Epidermal melanocyte (primary cell): ENCODE results near the gene SDC3.
"Not testable (repeated sequence)": the region's sequence is repeated elsewhere in the genome, so short reads cannot be mapped to it uniquely, and the experiment has no call there.

Experiments used
- DNase-seq: peaks from one replicate; pipeline ENCODE4 v3.0.0; 2011; ENCODE audit warnings: low spot score; ENCODE audit not compliant: insufficient read length

SDC3 gene

DNA sequence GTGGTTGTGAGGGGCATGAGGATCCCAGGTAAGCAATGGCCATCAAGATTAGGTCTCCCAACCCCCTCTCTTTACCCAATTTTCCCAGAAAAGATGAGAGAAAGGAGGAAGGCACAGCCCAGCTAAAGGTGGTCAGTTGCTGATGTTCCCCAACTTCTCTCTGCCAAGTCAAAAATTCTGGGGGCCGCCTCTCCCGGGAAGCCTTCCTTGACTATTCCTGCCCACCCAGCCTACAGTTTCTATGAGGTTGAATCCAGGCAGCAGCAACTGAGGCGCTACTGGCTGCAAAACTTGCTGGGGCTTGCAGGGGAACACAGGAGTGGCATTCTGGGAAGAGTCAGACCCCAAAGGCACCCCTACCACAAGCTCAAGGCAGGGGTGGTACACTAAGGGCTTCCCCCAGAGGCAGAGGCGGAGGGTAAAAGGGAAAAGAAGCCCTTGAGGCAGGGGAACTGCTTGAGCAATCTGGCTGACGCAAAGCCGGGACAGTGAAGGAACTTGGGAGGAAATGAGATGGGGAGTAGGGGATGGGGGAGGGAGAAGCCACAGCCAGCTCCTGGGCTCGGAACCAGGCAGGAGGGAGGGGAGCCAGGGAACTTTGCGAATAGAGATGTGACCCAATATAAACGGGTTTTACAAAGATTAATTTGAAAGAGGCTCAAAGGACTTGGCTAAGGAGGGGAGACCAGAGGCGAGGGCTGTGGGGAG is 31.2 kb downstream of the SDC3 start:
- no peak for DNase-seq

DNA sequence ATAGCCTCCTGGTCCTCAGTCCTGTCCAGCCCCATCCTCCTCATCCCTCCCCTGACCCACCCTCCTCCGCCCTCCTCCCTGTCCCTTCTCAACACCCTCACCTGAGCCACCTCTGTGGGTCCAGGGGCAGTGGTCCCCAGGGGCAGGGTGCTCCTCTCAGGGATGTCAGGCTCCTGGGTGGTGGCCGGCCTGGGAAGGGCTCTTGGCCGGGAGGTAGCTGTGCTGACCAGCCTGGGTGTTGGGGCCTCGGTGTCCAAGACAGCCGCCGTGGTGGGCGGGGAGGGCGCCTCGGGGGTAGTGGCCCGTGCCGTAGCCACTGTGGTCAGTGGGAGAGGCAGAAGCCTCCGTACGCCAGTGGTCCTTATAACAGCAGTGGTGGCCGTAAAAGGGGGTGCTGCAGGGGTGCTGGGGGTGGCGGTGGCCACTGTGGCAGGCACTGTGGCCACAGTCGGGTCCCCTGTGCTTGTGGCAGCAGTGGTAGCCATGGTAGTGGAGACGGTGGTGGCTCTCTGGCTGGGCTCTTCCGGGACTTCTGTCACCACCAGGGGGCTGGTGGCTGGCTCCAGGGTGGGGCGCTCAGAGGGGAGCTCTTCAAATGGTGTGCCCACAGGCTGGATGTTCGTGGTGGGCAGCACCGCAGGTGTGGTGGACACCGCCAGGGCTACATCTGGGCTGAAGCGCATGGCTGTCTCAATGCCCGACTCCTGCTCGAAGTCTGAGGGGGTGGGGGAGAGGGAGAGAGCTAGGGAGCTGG is 31.9 kb downstream of the SDC3 start:
- DNase-seq = no peak

DNA sequence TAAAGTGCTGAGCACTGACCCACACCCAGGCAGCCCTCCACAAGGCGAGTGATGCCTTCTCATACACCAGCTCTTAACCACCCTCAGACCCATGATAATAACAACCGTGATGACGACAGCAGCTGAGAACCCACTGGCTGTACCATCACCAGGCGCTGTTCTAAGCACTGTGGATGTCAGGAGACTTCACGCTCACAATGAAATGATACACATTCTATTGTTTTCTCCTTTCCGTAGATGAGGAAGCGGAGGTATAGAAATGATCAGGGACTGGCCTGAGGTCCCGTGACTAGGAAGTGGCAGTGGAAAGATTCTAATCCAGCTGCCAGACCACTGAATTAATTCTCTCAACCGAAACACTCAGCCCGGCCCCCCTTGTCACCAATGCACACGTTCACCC is 32.6 kb downstream of the SDC3 start:
- DNase-seq = no peak

DNA sequence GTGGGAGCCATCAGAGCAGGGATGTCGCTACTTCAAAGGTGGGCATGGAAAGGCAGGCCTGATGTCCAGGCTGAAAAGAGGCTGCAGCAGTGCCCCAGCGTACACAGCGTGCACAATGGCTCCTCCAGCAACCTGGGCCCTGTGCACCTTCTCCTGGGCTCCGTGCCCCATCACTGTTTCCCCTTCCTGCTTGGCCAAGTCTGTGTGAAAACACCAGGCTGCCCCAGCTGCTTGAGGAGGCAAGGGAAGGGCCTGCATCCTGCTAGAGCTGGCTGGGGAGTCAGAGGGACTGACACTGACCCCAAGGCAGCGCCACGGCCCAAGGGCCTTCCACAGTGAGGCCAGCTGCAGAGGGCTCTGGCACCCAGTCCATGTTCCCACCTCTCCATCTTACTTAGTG is 33.4 kb downstream of the SDC3 start:
- DNase-seq = no peak

DNA sequence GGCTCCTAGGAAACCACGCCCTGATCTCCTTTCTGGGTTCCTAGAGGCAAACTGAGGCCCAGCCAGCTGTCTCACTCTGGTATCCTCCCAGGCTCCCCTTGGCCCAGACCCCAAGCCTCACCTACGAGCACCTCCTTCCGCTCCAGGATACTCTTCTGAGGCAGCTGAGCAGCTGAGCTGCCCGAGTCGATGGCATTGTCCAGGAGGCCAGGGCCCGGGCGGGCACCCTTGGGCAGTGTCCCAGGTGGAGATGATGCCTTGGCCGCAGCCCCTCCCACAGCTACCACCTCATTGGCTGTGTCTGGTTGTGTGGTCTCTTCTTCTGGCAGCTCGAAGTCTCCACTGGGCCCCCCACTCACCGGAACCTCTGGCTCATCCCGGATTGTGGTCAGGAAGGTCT is 34.4 kb downstream of the SDC3 start:
- DNase-seq = no peak

DNA sequence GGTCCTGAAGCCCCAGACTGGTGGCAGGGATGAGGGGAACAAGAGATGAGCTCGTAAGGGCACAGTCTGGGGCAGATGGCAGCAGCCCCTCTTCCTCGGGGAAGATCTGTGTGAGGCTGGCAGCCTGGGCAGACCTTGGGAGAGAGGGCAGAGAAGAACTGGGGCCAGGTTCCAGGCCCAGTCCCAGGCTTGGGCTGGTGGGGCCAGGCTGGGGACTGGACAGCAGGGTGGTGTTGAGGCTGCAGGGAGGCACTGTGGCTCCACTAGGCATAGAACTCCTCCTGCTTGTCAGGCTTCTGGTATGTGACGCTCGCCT is 35.7 kb downstream of the SDC3 start:
- no peak for DNase-seq

DNA sequence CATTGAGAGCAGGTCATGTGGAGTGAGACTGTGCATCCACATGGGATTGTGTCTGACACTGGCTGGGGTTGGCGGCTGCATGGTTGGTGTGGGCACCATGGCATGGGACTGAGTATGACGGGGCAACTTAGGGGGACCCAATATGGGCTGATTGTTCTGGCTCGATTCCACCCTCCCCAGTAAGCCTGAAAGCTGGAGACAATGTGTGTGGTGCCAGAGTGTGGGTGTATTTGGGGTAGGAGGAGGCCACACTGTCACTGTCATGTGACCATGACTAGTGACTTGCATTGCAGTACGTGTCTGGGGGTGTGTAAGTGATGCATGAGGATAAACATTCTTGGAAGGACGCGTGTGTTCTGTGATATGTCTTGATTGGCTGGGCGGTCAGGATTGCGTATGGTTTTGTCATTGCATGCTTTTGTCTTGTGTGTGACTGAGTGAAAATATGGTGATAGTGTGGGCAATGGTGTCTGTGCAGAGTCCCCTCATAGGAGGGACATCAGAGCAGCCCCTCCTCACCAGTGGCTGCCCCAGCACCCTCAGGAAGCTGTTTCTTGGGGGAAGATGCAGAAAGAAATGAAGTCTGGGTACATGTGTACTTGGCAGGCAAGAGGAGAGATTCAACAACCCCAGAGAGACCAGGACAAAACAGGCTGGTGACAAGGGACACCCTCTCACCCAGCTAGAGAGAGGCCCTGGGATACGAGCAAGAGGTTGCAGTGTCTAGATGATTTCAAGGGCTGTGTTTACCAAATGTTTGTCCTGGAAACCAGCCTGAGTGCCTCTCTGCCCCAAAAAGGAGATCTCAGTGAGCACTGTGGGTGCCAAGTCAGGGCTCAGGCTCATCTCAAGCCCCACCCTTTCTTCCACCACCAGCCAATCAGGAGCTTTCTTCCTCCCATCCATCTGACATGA is 36.3 kb downstream of the SDC3 start:
- DNase-seq = no peak

DNA sequence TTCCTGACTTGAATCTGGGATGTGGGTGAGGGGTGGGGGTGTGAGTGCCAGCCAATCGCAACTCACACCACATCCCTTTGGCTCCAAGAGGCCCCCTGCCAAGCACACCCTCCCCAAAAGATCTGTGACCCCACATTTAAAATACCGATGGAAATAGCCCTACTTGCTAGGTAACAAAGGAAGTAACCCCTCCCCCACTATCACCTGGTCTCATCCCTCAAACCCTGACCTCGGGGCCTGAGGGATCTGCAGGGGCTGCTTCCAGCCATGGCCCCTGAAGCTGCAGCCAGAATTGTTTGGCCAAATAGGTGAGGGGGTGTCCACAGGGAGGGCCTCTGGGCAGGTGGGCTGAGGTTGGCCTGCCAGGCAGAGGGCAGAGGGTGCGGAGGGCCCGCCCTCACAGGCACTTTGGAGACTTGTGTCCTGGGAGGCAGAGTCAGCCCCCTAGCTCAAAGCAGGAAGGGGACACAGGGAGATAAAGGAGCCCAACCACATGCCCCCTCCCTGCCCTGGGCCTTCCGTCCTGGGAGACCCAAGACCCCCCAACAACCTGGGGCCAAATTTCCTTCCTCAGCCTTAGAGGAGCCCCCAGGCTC is 37.2 kb downstream of the SDC3 start:
- DNase-seq = no peak

DNA sequence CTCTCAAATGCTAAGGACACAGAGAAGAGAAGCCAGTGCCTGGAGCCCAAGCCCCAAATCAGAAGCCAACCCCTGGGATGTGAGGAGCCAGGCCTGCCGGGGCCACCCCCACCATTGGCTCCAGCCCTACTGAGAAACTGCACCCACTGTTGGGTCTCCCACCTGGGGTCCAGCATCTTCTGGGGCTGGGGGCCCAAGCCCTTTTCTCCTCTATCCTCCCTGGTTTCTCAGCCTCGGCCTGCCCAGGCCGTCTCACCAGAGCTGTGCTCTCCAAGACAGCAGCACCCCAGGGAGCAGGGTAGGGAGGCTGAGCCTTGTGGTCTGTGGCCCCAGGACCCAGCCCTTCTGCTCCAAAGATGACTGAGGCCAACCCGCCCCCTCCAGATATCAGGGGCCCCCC is 37.9 kb downstream of the SDC3 start:
- DNase-seq = no peak

DNA sequence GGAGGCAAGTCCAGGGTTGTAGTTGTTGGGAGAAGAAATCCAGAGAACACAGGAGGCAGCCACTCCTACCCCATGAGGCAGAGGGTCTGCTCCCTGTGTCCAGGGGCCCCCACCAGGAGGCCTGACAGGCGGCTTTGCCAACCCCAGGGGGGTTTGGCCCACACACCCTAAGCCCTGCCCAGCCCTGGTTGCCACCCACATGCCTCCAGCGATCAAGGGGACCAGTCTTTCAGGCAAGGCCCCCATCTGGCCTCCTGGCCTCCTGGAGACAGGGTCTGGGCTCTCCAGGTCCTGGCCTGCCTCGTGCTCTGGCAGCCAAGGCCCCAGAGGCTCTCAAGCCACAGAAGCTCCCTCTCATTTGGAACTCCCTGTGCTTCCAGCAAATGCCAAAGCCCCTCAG is 38.5 kb downstream of the SDC3 start:
- DNase-seq = no peak

DNA sequence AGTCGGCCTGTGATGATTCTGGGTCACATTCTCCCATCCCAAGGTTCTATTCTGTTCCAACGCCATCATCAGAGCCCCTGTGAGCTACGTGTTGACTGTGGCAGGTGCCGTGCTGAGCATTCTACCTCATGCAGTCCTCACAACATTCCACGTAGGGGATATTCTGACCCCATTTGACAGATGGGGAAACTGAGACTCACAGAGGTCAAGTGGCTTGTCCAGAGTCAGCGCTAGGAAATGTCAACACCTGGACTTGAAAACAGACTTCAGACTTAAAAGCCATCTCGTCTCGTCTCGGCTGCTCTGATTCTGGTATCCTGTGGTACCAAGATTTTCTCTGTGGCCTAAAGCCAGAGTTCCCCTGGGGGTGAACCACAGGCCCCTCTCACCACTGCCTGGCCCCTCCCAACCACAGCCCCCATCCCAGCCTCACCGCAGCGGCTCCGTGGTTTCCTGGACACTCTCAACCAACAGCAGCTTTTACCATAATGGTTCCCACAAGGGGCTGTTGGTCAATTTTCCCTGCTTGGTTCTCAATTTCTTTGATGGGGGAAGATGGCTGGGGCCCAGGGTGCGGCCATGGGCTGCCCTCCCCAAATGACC is 39.6 kb downstream of the SDC3 start:
- DNase-seq = no peak

DNA sequence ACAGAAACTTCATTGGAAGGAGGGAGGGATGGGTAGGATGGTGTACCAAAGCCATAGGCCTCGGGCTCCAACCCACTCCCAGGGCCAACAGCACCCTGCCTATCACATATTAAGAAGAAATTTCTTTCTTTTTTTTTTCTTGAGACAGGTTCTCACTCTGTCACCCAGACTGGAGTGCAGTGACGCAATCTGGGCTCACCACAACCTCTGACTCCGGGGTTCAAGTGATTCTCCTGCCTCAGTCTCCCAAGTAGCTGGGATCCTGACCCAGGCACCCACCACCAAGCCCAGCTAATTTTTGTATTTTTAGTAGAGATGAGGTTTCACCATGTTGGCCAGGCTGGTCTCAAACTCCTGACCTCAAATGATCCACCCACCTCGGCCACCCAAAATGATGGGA is 40.5 kb downstream of the SDC3 start:
- DNase-seq = not testable (repeated sequence)

DNA sequence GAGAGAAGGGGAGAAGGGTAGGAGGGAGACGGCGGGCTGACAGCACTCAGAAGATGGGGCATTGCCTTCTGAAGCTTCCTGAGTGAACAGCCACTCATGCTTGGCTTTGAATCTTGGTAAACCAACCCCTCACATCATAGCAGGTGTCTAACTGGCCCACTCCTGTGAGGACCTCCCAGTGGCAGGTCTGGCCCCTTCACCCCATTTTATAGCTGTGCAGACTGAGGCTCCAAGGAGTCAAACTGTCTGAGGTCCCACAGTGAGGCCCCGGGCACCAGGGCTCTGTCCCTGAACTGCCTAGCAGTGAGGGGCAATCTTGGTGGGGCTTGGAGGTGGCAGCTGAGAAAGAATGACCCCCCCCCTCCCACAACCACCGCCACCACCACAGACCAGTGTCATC is 41.0 kb downstream of the SDC3 start:
- no peak for DNase-seq

DNA sequence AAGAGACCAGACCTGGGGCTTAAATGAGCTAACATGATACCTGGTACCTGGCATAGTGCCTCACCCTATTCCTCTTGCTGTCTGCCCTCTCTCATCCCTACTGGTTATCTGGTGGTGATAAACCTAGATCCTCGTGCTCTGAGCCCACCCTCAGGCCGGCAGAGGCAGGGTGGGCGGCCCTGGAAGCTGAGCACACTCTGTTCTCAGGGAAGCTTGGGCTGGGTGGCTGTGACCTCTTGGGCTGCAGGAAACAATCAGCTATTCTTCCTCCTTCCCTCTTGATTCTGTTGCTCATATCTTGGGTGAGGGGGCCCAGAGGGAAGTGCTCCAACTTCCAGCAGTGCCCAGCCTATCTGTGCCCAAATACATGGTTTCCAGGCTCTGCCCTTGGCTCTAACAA is 42.0 kb downstream of the SDC3 start:
- no peak for DNase-seq

DNA sequence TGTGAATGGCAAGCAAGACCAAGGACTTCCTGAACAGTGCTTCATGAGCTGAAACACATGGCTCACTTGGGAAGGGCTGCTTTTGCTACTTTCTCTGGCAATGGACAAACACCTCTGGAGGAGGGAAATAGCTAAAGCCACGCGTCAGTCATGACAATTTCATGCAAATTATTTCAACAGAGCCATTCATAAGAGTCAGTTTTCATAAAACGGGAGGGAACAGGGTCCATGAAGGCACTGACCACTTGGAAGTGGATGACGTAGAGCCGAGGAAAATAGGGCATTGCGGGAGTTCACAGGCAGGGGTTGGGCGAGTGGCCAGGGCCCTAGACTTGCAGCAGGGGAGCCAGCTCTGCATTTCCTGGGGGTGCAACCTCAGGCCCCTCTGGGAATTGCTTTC is 43.9 kb downstream of the SDC3 start:
- DNase-seq = no peak

DNA sequence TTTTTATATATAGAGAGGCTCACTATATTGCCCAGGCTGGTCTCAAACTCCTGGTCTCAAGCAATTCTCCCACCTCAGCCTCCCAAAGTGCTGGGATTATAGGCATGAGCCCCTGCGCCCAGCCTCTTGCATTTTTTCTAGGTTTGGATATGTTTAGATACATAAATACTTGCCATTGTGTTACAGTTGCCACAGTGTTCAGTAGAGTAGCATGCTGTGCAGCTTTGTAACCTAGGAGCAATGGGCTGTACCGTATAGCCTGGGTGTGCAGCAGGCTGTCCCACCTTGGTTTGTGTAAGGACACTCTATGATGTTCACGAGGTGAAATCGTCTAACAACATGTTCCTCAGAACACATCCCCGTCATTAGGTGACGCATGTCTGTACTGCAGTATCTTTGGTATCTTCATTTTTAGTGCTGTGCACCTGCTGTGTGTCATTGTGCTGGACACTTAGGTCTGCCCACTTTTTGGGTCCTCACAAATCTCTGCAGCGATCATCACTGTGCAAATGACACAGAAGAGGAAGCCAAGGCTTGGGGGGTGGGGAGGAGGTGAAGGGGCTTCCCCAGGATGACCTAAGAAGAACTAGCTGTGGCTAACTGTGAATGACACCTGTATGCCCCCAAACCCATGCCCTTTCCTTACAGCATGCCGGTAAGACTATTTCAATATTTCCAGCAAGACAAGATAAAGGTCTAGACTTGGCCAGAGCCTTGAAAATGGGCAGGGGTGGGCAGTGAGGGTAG is 44.5 kb downstream of the SDC3 start:
- DNase-seq = no peak

DNA sequence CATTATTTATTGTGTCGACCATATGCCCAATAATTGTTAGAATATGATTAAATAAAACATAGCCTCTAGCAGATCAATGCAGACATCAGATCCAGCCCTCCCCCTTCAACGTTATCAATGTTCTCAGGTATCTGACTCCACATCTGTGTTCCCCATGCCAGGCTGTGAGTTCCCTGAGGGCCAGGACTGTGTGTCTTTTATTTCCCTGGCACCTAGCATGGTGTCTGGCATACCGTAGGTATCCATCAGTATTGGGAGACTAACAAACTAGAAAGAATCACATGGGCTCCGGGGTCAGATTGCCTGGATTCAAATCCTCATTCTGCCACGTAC is 48.3 kb downstream of the SDC3 start:
- no peak for DNase-seq

DNA sequence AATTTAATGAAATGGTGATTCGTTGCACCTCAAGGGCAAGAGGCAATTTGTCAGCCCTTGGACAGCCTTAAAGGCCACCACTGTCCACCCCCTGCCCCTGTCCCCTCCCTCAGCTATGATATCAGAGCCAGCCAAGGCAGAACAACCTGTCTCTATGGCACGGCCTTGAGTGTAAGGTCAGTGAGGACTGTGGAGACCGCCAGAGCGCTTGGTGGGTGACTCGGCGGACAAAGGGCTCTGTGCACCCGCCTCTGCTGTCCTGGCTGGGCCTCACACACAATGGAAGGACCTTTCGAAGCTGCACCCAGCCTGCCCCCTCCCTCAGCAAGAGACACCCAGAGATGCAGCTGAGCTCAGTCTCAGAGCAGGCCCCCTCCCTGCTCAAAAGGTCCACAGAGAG is 50.6 kb downstream of the SDC3 start:
- DNase-seq = no peak

DNA sequence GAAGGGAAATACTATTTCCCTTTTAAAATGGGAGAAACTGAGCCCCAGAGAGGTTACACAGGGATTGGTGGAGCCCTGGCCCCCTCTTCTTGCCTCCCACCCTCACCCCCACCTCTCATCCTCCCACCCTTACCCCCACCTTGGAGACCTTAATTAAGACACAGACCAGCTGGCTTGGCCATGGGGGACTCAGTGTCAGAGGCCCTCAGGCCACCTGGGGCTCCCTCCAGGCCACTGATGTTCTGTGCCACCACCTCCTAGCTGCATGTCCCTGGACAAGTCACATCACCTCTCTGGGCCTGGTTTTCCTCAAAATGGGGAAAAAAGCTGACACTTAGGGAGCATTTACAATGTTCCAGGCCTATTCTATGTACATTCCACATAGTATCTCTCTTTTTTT is 51.5 kb downstream of the SDC3 start:
- DNase-seq = no peak

DNA sequence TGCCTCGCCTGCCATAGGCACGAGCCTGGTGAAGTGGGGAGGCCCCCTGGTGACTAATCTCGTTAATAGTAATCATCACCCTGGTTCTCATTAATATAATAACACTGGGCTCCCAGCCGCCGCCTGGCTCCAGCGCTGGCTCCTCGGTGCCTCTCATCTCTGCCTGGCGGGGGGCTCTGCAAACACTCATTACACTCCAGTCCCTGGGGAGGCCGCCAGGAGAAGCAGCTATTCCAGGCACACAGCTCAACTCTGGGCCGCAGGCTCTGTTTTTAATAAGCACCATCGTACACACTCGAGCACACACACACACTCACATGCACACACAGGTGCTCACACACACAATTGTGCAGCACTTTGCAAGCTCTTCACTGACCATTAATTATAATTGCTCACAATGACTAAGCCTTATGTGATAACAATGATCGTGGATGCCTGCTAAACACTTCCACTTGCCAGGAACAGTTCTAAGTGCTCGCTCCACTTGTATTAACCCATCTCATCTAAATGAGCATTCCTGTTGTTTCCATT is 52.2 kb downstream of the SDC3 start:
- no peak for DNase-seq
